Peyer's patch (tissue), 4 donors: ENCODE results near the gene CDK12. TPM values are rescaled to one million over a fixed set of nuclear protein-coding genes. Genes with fewer than 3 reads are reported as not detected.

Experiments
- DNase-seq, 3 donors: peaks; one replicate each; pipeline ENCODE4 v3.0.0-alpha.2; 2017 to 2019
- H3K27ac ChIP-seq, 4 donors: fragments of 200-600 bp; sonication (generic); one replicate each; pipeline ENCODE4 v1.5.1; 2016 to 2019
- H3K27me3 ChIP-seq, 2 donors: fragments of 200-600 bp; sonication (generic); one replicate each; pipeline ENCODE4 v1.5.1; 2019
- H3K36me3 ChIP-seq, 3 donors: fragments of 200-600 bp; sonication (generic); one replicate each; pipeline ENCODE4 v1.5.1; 2016 to 2019
- H3K4me1 ChIP-seq, 4 donors: fragments of 200-600 bp; sonication (generic); one replicate each; pipeline ENCODE4 v1.5.1; 2016 to 2019
- H3K4me3 ChIP-seq, 4 donors: fragments of 200-600 bp; sonication (generic); 1 replicate in 3 of 4; 2 replicates in 1 of 4; pipeline ENCODE4 v1.5.1; 2016 to 2019; ENCODE audit warnings: mild to moderate bottlenecking in 1 of 4
- H3K9me3 ChIP-seq, 4 donors: fragments of 200-600 bp; sonication (generic); one replicate each; pipeline ENCODE4 v1.5.1; 2016 to 2019; ENCODE audit warnings: mild to moderate bottlenecking in 1 of 4
- POLR2A ChIP-seq, 2 donors: fragments of 450-650 bp; IDR thresholded peaks; one replicate each; pipeline ENCODE4 v1.5.1; 2017; ENCODE audit warnings: antibody characterized with exemption in 2 of 2, mild to moderate bottlenecking in 2 of 2, moderate library complexity in 2 of 2
- small RNA-seq, 2 donors: library from RNA; depleted of rRNA; stranded (forward); fragments of <200 nt; gene quantifications; one replicate each; pipeline ENCODE3, GENCODE V24; 2016
- total RNA-seq, 4 donors: library from RNA; depleted of rRNA; stranded (reverse); fragments of >200 nt; gene quantifications; one replicate each; pipeline ENCODE4 v1.1.0, GENCODE V29; 2016
- TF ChIP-seq, protein P1 (sequence below), 6 experiments: fragments of 450-650 bp in 4 of 6; fragments of 200-600 bp in 2 of 6; sonication (generic) in 1 of 6; IDR thresholded peaks; one replicate each; pipeline ENCODE4 v1.5.1; 2017 to 2019; ENCODE audit warnings: antibody characterized with exemption in 6 of 6, mild to moderate bottlenecking in 3 of 6, moderate library complexity in 1 of 6

Gene CDK12
- total RNA-seq, 4 donors from 2014 or later = 55.3 to 132 (median 81.2) TPM

DNA sequence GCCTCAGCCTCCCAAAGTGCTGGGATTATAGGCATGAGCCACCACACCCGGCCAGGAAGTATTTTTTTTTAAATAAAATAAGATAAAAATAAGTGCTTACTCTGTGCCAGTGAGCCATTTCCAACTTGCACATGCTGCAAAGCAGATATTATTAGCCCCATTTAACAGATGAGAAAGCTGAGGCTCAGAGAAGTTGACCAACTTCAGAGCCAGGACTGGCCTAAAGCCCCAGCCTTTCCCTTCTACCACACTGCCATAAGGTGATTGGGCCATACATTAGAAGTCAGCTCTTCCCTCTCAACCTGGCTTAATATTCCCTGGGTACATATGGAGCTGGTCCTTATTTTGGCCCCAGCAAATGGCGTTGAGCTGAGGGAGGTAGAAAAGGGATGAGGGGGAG is 121.4 kb downstream of the CDK12 start:
- TF ChIP-seq POLR2A (IDR thresholded peaks at IDR 0.05) = no peak
- TF ChIP-seq, protein P1, sequence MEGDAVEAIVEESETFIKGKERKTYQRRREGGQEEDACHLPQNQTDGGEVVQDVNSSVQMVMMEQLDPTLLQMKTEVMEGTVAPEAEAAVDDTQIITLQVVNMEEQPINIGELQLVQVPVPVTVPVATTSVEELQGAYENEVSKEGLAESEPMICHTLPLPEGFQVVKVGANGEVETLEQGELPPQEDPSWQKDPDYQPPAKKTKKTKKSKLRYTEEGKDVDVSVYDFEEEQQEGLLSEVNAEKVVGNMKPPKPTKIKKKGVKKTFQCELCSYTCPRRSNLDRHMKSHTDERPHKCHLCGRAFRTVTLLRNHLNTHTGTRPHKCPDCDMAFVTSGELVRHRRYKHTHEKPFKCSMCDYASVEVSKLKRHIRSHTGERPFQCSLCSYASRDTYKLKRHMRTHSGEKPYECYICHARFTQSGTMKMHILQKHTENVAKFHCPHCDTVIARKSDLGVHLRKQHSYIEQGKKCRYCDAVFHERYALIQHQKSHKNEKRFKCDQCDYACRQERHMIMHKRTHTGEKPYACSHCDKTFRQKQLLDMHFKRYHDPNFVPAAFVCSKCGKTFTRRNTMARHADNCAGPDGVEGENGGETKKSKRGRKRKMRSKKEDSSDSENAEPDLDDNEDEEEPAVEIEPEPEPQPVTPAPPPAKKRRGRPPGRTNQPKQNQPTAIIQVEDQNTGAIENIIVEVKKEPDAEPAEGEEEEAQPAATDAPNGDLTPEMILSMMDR (IDR thresholded peaks at IDR 0.05) = no peak
- no peaks in the 10 kb centered on the region for H3K9me3 ChIP-seq
- H3K4me3 ChIP-seq = no peak overlapping the region
- no peaks in the 10 kb centered on the region for H3K27me3 ChIP-seq
- H3K4me1 ChIP-seq = no peaks in the 10 kb centered on the region
- no peaks in the 10 kb centered on the region for H3K36me3 ChIP-seq
- DNase-seq = no peak
- no peak overlapping the region for H3K27ac ChIP-seq

Small RNA genes within 50 kb of the gene (small RNA-seq; reads per million reads assigned to genes)
- 0 reads per million in 2 donors for gene RNU6-233P

Other genes starting within 250 kb of the CDK12 start
- under 1 TPM in 2 of 4 donors, not detected in 2; 0.27 to 0.66 TPM for gene STAC2, start 235.5 kb upstream of the CDK12 start, total RNA-seq
- gene FBXL20, start 59.9 kb upstream of the CDK12 start, total RNA-seq = 10 to 100 TPM; 20.5 to 34.7 (median 26.6) TPM
- gene MED1, start 10.2 kb upstream of the CDK12 start, total RNA-seq = 10 to 100 TPM; 22.5 to 41.0 (median 36.8) TPM
- not detected for gene NEUROD2, start 146.4 kb downstream of the CDK12 start, total RNA-seq
- gene PPP1R1B, start 165.5 kb downstream of the CDK12 start, total RNA-seq = 100 to 1,000 TPM in 3 of 4 donors, 10 to 100 TPM in 1; 71.8 to 161 (median 125) TPM
- gene STARD3, start 175.7 kb downstream of the CDK12 start, total RNA-seq = 100 to 1,000 TPM; 102 to 212 (median 145) TPM
- 1 to 10 TPM in 2 of 4 donors, under 1 TPM in 1, not detected in 1; 0.53 to 1.9 (median 1.1) TPM for gene TCAP, start 203.9 kb downstream of the CDK12 start, total RNA-seq
- 10 to 100 TPM in 1 of 4 donors, 1 to 10 TPM in 3; 1.4 to 28.1 (median 1.8) TPM for gene PNMT, start 207.0 kb downstream of the CDK12 start, total RNA-seq
- 10 to 100 TPM; 15.7 to 72.3 (median 65.1) TPM for gene PGAP3, start 226.6 kb downstream of the CDK12 start, total RNA-seq
- gene ERBB2, start 238.6 kb downstream of the CDK12 start, total RNA-seq = 100 to 1,000 TPM; 104 to 339 (median 247) TPM